Kidney epithelial cell (primary cell): Measurements from ENCODE around the gene GPR42. TPM values are rescaled to one million over a fixed set of nuclear protein-coding genes. Genes with fewer than 3 reads are reported as not detected.

Source experiments
- DNase-seq: peaks from one replicate; pipeline ENCODE4 v3.0.0-alpha.2; 2010; ENCODE audit warnings: low read depth
- H3K27me3 ChIP-seq: 2 replicates; pipeline ENCODE4 v1.6.0; 2011; ENCODE audit warnings: low read length; ENCODE audit not compliant: control insufficient read depth, insufficient read depth
- H3K36me3 ChIP-seq: 2 replicates; pipeline ENCODE4 v1.5.1; 2011; ENCODE audit warnings: low read length; ENCODE audit not compliant: control insufficient read depth, insufficient read depth
- H3K4me3 ChIP-seq: 2 replicates; pipeline ENCODE4 v1.5.1; 2011; ENCODE audit warnings: low read depth, mild to moderate bottlenecking, control low read depth, low read length
- total RNA-seq: library from RNA; depleted of rRNA; stranded (reverse); fragments of >200 nt; gene quantifications from 2 replicates; pipeline ENCODE4 v1.2.3, GENCODE V29; 2015
- TF ChIP-seq, protein P1 (sequence below): IDR thresholded peaks from 2 replicates; pipeline ENCODE4 v1.5.1; 2011; ENCODE audit warnings: mild to moderate bottlenecking, moderate library complexity, low read length, control low read depth, inconsistent platforms; ENCODE audit not compliant: insufficient read depth, poor library complexity, severe bottlenecking

GPR42 gene
- total RNA-seq, 1 donor from 2014 or later, result not detected

DNA sequence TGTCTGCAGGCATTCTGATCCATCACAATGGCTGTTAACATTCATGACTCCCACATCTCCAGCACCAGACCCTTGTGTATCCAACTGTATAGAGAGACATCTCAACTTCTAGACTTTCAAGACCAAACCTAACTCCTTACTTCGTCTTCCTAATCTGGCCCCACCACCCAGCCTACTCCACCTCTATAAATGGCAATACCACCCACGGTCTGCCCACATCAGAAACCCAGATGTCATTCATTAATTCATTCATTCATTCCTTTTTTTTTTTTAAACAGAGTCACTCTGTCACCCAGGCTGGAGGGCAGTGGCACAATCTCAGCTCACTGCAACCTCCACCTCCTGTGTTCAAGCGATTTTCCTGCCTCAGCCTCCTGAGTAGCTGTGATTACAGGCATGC lies 10.4 kb downstream of the GPR42 start:
- no peak for DNase-seq
- Histone ChIP-seq H3K36me3 (no peaks in the 10 kb centered on the region), H3K4me3 (no peak overlapping the region), H3K27me3 (no peaks in the 10 kb centered on the region)
- TF ChIP-seq, protein P1, sequence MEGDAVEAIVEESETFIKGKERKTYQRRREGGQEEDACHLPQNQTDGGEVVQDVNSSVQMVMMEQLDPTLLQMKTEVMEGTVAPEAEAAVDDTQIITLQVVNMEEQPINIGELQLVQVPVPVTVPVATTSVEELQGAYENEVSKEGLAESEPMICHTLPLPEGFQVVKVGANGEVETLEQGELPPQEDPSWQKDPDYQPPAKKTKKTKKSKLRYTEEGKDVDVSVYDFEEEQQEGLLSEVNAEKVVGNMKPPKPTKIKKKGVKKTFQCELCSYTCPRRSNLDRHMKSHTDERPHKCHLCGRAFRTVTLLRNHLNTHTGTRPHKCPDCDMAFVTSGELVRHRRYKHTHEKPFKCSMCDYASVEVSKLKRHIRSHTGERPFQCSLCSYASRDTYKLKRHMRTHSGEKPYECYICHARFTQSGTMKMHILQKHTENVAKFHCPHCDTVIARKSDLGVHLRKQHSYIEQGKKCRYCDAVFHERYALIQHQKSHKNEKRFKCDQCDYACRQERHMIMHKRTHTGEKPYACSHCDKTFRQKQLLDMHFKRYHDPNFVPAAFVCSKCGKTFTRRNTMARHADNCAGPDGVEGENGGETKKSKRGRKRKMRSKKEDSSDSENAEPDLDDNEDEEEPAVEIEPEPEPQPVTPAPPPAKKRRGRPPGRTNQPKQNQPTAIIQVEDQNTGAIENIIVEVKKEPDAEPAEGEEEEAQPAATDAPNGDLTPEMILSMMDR, result no peak

DNA sequence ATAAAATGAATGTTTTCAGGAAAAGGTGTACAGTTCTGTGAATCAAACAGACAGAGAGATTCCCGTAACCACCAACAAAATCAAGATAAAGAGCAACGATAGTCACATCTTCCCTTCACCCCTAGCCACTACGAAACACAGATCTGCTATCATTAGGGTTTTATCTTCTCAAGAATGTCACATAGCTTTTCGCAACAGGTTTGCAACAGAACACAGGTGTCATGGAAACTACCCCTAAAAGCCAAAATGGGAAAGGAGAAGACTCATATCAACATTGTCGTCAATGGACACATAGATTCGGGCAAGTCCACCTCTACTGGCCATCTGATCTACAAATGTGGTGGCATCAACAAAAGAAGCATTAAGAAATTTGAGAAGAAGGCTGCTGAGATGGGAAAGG lies 11.1 kb downstream of the GPR42 start:
- H3K36me3 ChIP-seq, result no peaks in the 10 kb centered on the region
- H3K4me3 ChIP-seq, result no peak overlapping the region
- no peak for DNase-seq
- no peaks in the 10 kb centered on the region for H3K27me3 ChIP-seq
- TF ChIP-seq, protein P1, result no peak

DNA sequence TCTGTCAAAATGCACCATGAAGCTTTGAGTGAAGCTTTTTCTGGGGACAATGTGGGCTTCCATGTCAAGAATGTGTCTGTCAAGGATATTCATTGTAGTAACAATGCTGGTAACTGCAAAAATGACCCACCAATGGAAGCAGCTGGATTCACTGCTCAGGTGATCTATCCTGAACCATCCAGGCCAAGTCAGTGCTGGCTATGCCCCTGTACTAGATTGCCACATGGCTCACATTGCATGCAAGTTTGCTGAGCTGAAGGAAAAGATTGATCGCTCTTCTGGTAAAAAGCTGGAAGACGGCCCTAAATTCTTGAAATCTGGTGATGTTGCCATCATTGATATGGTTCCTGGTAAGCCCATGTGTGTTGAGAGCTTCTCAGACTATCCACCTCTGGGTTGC lies 12.7 kb downstream of the GPR42 start:
- DNase-seq, result no peak
- H3K4me3 ChIP-seq, result no peak overlapping the region
- H3K36me3 ChIP-seq, result no peaks in the 10 kb centered on the region
- no peaks in the 10 kb centered on the region for H3K27me3 ChIP-seq
- TF ChIP-seq, protein P1, result no peak

DNA sequence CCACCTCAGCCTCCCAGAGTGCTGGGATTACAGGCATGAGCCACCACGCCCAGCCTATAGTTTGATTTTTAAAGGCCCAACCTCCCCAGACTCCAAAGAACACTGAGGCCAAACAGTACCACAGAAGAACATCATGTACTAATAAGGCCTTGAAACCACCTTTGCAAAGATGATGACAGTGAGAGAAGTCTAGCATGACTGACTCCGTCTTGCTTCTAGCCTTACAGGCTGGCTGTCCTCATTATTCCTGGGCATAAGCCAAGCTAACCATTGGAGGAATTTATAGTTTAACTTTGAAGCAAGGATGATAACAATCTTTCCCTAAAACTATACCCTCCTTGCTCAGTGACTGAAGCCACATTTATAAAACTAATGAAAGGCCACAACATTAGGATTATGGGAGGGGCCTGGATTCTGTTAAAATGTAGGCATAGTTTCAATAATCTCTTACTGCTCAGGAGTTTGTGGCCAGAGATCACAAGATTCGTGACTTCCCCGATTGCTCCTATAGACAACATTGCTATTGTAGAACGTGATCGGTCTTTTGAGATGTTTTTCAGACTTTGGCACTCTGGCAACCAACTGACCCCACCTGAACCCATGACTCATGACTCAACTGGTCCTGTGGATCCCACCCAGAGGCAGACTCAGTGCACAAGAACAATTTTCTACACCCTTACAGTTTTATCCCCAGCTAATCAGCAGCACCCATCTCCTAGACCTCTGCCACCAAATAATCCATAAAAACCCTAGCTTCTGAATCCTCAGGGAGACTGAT lies 17.6 kb downstream of the GPR42 start:
- H3K4me3 ChIP-seq, result no peak overlapping the region
- DNase-seq, result no peak
- no peaks in the 10 kb centered on the region for H3K36me3 ChIP-seq
- H3K27me3 ChIP-seq, result no peaks in the 10 kb centered on the region
- TF ChIP-seq, protein P1, result no peak

DNA sequence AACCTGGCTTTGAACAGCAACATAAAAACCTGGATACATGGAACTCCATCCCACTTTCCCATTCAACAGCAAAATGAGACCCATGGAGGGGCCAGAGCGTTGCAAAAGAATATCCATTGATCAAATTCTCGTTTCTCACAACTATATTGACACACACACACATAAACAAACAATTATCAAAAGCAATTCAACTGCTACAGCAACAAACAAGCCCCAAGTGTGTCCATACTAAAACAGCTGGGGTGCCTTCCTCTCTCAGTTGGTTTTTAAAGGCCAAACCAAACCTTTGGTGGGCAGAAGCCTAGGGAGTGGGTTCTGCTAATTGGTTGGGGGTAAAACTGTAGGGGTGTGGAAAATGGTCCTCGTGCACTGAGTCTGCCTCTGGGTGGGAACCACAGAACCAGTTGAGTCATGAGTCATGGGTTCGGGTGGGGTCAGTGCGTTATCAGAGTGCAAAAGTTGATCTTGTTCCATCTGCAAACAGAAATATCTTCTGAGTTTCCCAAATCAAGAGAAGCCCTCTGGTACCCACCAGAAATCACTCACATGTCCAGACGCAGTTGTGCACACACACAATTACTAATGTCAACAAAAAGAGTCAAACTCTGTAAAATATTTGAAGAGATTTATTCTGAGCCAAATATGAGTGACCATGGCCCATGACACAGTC lies 18.5 kb downstream of the GPR42 start:
- no peak for DNase-seq
- Histone ChIP-seq H3K4me3 (no peak overlapping the region), H3K36me3 (no peaks in the 10 kb centered on the region), H3K27me3 (no peaks in the 10 kb centered on the region)
- TF ChIP-seq, protein P1, result no peak
